ENCODE data around the gene ATP5PF.
A peak's percentile ranks its signal among the peaks of the same experiment; 100 is the strongest.
"Not testable (repeated sequence)": the region's sequence is repeated elsewhere in the genome, so short reads cannot be mapped to it uniquely, and the experiment has no call there.

ATP5PF gene

DNA sequence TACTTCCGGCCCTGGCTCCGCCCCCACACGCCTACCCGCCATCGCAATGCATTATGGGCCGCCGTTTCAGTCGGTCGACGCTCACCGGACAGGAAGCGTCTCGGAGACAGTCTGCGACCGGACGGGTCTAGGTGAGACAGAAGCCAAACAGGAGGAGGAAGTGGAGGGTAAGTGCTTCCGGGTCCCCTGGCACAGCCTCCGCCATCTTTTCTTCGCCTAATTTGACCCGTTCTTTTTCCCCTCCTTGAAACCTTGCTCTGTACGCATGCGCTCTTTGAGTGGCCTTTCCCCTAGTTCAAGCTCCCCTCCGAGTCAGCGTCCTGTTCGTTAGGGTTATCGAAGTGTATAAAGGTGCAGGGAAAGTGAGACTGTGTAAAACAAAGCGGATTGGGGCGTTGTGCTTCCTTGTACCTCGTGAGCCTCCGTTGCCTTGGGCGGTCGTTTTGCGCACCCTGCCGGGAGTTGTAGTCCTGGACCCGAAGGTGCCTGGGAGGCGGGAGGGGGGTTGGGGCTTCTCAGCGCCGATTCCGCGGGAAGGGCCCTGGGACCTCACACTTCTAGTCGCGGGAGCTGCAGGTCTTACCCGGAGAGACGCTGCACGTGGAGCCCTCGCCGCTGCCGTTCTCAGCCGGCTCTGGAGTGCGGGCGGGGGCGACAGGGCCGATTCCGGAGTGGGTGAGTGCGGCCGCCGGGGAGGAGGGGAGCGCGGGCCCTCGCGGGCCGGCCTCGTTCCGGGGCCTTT, at the start of gene ATP5PF, which contains the start of gene GABPA:
Gene ATP5PF, minus strand, starts transcription at position 1 of the 742 bp plus-strand sequence. CDS start 5,110 bp downstream, outside the sequence.
Gene GABPA, plus strand, starts transcription at position 69 of the 742 bp plus-strand sequence. CDS start 6,627 bp downstream, outside the sequence.
- peak; percentile 98 to 100 (median 100) for DNase-seq

- not testable (repeated sequence) for DNase-seq
These were observed 43.6 kb upstream of the ATP5PF start for GRCh38 chr21:25778126-25778875.

DNA sequence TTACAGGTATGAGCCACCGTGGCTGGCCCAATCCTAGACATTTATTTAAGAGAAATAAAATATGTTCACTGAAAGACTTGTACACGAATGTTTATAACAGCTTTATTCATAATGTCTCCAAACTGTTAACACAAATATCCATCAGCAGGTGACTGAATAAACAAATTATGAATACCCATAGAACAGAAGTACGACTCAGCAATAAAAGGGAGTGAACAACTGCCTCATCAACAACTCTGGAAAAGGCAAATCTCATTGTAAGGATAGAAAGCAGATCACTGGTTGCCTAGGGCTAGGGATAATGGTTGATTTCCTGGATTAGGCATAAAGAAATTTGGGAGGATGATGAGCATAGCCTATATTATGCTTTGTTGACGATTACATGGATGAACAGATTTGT, 41.7 kb upstream of the ATP5PF start:
- DNase-seq = peak in 2 of 3 experiments; percentile 7 to 56

GRCh38 chr21:25772686-25773085, 38.0 kb upstream of the ATP5PF start:
- DNase-seq = peak in 1 of 3 experiments; percentile 6

- no peak for DNase-seq
These were observed 33.2 kb upstream of the ATP5PF start for GRCh38 chr21:25767921-25768320.

- DNase-seq = no peak
These were observed 29.4 kb upstream of the ATP5PF start for GRCh38 chr21:25764065-25764464.

DNA sequence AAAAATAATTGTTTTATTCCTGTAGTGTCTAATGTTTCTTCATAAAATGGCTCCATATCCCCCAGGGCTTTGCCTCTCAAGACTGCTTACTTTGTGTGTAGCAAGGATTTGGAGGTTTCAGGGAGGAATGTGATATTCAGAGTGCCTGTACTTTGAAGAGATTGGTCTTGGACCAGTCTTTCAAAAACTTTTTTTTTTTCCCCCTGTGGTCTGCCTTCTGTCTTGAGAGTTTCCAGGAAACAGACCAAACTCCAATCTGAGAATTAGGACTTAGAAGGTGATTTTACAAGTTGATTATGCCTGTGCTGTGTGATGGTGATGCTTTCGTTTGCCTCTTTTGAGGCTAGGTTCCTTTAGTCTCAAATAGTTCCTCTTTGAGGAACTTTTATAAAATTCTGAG, 26.0 kb upstream of the ATP5PF start:
- DNase-seq = no peak

DNA sequence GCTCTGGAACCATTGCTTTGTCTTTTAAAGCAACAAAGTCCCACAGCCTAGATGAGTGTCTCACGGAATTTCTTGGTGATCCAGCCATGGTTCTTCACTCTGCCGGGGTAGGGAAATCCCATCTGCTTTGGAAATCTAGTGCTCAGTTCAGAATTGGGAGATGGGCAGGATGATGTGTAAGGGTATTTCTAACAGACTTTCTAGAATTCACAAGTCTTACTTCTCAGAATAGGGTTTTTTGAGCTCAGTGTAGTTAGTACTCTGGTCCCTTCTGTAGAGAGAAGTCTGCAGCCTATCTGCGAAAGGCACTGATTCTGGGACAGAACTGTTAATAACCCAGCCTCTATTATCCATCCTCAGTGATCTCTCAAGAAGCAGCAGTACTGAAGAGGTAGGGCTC, 25.4 kb upstream of the ATP5PF start:
- DNase-seq = no peak

DNA sequence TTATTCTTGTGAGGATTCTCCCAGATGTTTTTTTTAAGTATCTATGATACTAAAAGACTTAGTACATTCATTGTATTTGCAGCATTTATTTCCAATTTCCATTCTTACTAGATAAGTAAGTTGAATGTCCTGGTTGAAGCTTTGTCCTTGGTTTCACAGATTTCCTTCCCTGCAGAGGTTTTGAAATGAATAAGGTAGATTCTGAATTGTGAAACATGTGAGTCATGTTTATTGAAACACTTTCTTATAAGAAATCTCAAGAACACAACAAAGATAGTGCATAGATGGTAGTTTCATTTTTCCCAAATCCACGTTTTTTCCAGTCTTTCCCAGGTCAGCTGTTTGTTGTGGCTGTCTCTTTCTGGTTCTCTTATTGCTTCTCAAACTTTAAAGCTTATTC, 24.9 kb upstream of the ATP5PF start:
- DNase-seq = no peak

GRCh38 chr21:25757531-25757930, 22.8 kb upstream of the ATP5PF start:
- DNase-seq = no peak

DNA sequence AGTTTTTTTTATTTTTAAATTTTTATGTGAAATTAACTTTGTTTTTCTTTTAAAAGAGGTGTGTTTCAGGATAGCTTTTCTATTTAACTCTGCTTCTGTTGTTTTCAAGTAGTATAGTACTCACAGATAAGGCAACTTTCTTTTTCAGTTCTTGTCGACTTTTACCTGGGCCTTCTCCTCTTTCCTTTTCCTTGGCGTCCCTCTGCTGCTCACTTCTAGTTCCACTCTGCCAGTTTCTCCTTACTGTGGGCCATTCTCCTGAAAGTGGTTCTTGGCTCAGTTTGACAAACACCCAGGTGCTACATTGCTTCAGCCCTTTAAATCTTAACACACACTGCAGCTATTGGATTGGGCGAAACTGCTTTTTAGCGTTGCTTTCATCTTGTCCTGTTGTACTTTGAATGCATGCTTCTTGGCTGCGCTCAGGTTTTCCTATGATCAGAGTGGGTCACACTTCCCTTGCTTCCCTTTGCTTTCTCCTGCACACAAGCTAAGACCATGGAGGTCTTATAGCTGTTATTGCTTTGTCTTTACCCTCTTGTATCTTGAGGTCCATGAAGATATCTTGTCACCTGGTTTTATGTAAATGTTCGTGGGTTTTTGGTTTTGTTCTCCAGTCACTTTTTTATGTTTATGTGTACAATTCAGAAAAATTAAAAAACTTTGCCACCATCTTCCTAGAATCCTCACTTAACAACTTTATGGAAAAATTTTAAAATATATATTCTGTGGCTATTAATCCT, 21.7 kb upstream of the ATP5PF start:
- DNase-seq = no peak

DNA sequence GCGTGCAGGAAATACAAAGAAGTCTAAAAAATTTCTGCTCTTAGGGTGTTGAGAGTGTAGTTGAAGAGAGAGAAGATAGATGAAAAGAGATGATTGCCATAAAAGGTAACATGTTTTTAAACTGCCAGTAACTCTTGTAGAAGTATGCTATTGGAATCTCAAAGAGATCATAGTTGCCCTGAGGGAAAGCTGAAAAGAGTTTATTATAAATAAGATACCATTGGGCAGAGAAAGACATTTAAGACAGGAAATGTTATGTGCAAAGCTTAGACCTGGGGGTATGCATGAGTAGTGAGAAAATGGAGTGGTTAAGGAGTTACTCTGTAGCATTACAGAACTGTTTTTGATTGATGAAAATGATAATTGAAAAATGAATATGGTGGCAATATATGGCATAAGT, 17.7 kb upstream of the ATP5PF start:
- DNase-seq = no peak

DNA sequence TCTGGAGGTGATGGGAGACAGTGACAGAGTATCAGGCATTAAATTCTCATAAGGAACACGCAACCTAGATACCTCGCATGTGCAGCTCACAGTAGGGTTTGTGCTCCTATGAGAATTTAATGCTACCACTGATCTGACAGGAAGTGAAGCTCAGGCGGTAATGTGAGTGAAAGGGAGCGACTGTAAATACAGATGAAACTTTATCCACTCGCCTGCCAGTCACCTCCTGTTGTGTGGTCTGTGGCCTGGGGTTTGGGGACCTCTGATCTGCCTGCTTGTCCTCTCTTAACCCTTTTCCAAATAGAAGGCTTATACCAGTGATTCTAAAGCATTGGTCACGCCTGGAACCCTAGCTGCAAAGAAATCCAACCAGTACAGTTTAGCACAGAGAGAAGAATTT, 15.4 kb upstream of the ATP5PF start:
- no peak for DNase-seq

DNA sequence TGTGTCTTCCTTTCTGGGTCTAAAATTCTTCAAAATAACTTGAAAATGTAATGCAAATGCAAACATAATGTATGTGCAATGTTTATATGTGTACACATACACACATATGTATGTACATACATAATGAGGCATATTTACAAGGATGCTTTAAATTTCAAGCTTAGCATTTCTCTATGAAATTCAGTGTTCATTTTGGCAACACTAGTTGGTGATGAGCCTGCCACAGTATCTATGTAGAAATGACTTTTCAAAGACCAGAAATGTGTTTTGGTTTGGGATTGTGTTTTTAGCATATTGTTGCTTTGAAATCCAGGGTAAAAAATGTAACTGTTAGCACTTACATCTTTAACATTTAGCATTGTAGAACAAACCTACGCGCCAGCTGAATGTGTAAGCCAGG, 10.2 kb upstream of the ATP5PF start:
- DNase-seq = no peak

- DNase-seq = no peak
These were observed 8.2 kb upstream of the ATP5PF start for GRCh38 chr21:25742900-25743299.

DNA sequence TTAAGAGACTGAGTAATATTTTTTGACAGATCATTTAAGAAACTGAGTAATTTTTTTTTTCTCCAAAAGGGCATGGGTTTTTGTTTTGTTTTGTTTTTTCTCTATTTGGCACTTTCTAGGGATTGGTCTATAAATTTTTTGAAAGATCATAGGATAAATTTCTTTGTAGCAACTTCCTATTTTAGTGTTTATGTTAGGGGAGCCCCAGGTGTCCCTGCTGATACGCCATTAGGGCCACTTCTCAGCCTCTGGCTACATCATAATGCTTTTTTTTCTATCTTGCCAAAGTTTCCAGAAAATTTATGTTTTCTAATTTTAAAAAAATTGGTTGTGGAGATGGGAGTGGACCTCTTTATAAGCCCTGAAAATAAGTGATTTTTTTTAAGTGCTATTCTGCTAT, 2.7 kb upstream of the ATP5PF start:
- DNase-seq = no peak

- DNase-seq = peak; percentile 81 to 94 (median 93)
These were observed 1.2 kb upstream of the ATP5PF start for GRCh38 chr21:25735646-25736597.

- no peak for DNase-seq
These were observed 125 bp downstream of the ATP5PF start for GRCh38 chr21:25734654-25734903.

GRCh38 chr21:25733859-25734653, 648 bp downstream of the ATP5PF start:
- peak in 1 of 3 experiments; percentile 72 for DNase-seq

- DNase-seq = no peak
These were observed 2.5 kb downstream of the ATP5PF start for GRCh38 chr21:25732091-25732760.

- no peak for DNase-seq
These were observed 12.1 kb downstream of the ATP5PF start for GRCh38 chr21:25722631-25723030.

Data from NCI-H1417 (cell line).